Spleen (tissue), 11 donors: Measurements from ENCODE around the gene TEKT3. TPM values are rescaled to one million over a fixed set of nuclear protein-coding genes. Genes with fewer than 3 reads are reported as not detected.

ENCODE experiments used
- DNase-seq: peaks from one replicate; pipeline ENCODE4 v3.0.0-alpha.2; 2020
- H3K27ac ChIP-seq, 8 donors: fragments of 200-600 bp; sonication (generic) in 7 of 8; 1 replicate in 4 of 8; 2 replicates in 4 of 8; pipeline versions ENCODE4 v1.5.0 to v1.8.0; 2016 to 2021; ENCODE audit warnings: inconsistent platforms in 4 of 8, mild to moderate bottlenecking in 4 of 8, moderate library complexity in 1 of 8
- H3K27me3 ChIP-seq, 7 donors: fragments of 200-600 bp; sonication (generic) in 6 of 7; replicated peaks in 1 of 7; 1 replicate in 4 of 7; 2 replicates in 3 of 7; pipeline versions ENCODE4 v1.5.0 to v1.8.0; 2016 to 2021; ENCODE audit warnings: inconsistent platforms in 3 of 7, mild to moderate bottlenecking in 1 of 7
- H3K36me3 ChIP-seq, 6 donors: fragments of 200-600 bp; sonication (generic) in 5 of 6; 1 replicate in 4 of 6; 2 replicates in 2 of 6; pipeline versions ENCODE4 v1.5.0 to v1.8.0; 2016 to 2021; ENCODE audit warnings: inconsistent platforms in 2 of 6
- H3K4me1 ChIP-seq, 6 donors: fragments of 200-600 bp; sonication (generic) in 5 of 6; 1 replicate in 3 of 6; 2 replicates in 3 of 6; pipeline versions ENCODE4 v1.5.0 to v1.8.0; 2016 to 2021; ENCODE audit warnings: inconsistent platforms in 3 of 6
- H3K4me3 ChIP-seq, 8 donors: fragments of 200-600 bp; sonication (generic) in 7 of 8; 1 replicate in 4 of 8; 2 replicates in 4 of 8; pipeline versions ENCODE4 v1.5.0 to v1.8.0; 2016 to 2021; ENCODE audit warnings: inconsistent platforms in 4 of 8, mild to moderate bottlenecking in 4 of 8, moderate library complexity in 2 of 8
- H3K9me3 ChIP-seq, 8 donors: fragments of 200-600 bp; sonication (generic) in 7 of 8; 1 replicate in 4 of 8; 2 replicates in 4 of 8; pipeline versions ENCODE4 v1.5.0 to v1.8.0; 2016 to 2021; ENCODE audit warnings: inconsistent platforms in 4 of 8
- POLR2A ChIP-seq, 3 donors: fragments of 450-650 bp; IDR thresholded peaks; one replicate each; pipeline ENCODE4 v1.5.1; 2017; ENCODE audit warnings: antibody characterized with exemption in 3 of 3, mild to moderate bottlenecking in 1 of 3
- POLR2AphosphoS5 ChIP-seq, 3 donors: sonication (generic); formaldehyde crosslinking; IDR thresholded peaks; one replicate each; pipeline ENCODE4 v1.5.1; 2017; ENCODE audit warnings: antibody characterized with exemption in 3 of 3
- WGBS, 5 donors: extraction: QIAGEN DNeasy Blood & Tissue Kit in 3 of 5; methylation state at CpG; one replicate each; pipeline versions ENCODE4 v1.1.5 to v1.1.7; 2013 to 2018; 5-methylcytosine and 5-hydroxymethylcytosine counted together
- intact Hi-C: fragments of 100-400 bp; cut with DNase I; formaldehyde crosslinking; loops from one replicate; pipeline ENCODE4 v1.15.0; 2023; ENCODE audit warnings: low total_unique reads
- polyA plus RNA-seq, 3 donors: library from polyadenylated mRNA; stranded (reverse); fragments of 200-250 nt; gene quantifications; one replicate each; pipeline ENCODE4 v1.2.1, GENCODE V29; 2013
- total RNA-seq, 7 donors: library from RNA; depleted of rRNA in 3 of 7; stranded (reverse); fragments of >200 nt in 3 of 7; fragmentation: NEBNext Ultra II Directional in 4 of 7; extraction: Animal tissue kit (Norgen Biotek cat#: 25700) in 4 of 7; gene quantifications; one replicate each; pipeline versions ENCODE4 v1.1.0 to v1.2.1, GENCODE V29; 2016 to 2021
- TF ChIP-seq, protein P1 (sequence below), 11 experiments: fragments of 200-600 bp in 7 of 11; fragments of 450-650 bp in 4 of 11; sonication (generic) in 4 of 11; IDR thresholded peaks in 8 of 11; conservative IDR thresholded peaks in 3 of 11; 1 replicate in 7 of 11; 2 replicates in 4 of 11; pipeline versions ENCODE4 v1.4.0 to v1.8.0; 2016 to 2021; ENCODE audit warnings: antibody characterized with exemption in 11 of 11, inconsistent platforms in 4 of 11, mild to moderate bottlenecking in 1 of 11
- donor health status: healthy with polysubstance abuse.
- donor health status: DM: no; HTN: no; CAD: no; lungs with moderate emphysema.
- donor health status: DM: no; HTN: no; CAD: no.
- donor health status: Bipolar disorder and iron deficiency.
- donor health status: healthy.
- donor health status: DM: no; HTN: no; CAD: no.
- donor health status: DM: yes; HTN: yes; CAD: no.

TEKT3 gene
- total and polyA plus RNA-seq, 10 donors = 0.10 to 2.2 (median 0.47) TPM; not detected in 2

DNA sequence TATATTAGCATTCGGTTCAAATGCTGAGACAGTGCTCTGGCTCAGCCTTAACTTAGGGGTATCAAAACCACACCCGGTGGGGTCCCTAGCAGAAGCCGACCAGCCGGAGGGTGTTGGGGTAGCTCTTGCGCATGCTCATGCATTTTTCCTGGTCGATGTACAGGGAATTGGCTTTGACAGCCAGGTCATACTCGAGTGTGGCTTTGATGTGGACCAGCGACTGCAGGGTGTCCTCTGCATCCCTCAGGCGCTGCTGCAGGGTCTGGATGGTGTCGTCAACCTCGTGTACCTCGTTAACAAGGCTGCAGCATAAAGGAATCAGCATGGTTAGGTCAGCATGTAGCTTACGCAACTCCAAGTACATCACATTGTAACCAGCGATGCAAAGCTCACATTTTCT, 37.5 kb downstream of the TEKT3 start:
- no peak for TF ChIP-seq POLR2AphosphoS5 (IDR thresholded peaks at IDR 0.05)
- TF ChIP-seq POLR2A (IDR thresholded peaks at IDR 0.05) = no peak
- TF ChIP-seq, protein P1, sequence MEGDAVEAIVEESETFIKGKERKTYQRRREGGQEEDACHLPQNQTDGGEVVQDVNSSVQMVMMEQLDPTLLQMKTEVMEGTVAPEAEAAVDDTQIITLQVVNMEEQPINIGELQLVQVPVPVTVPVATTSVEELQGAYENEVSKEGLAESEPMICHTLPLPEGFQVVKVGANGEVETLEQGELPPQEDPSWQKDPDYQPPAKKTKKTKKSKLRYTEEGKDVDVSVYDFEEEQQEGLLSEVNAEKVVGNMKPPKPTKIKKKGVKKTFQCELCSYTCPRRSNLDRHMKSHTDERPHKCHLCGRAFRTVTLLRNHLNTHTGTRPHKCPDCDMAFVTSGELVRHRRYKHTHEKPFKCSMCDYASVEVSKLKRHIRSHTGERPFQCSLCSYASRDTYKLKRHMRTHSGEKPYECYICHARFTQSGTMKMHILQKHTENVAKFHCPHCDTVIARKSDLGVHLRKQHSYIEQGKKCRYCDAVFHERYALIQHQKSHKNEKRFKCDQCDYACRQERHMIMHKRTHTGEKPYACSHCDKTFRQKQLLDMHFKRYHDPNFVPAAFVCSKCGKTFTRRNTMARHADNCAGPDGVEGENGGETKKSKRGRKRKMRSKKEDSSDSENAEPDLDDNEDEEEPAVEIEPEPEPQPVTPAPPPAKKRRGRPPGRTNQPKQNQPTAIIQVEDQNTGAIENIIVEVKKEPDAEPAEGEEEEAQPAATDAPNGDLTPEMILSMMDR (IDR thresholded peaks at IDR 0.05 in 8 of 11, conservative IDR thresholded peaks at IDR 0.05 in 3 of 11) = no peak
- 80 to 91% (median 87%) methylated on average over 14 of the region's 14 CpGs for WGBS, 5 donors
- H3K4me1 ChIP-seq = no peaks in the 10 kb centered on the region

DNA sequence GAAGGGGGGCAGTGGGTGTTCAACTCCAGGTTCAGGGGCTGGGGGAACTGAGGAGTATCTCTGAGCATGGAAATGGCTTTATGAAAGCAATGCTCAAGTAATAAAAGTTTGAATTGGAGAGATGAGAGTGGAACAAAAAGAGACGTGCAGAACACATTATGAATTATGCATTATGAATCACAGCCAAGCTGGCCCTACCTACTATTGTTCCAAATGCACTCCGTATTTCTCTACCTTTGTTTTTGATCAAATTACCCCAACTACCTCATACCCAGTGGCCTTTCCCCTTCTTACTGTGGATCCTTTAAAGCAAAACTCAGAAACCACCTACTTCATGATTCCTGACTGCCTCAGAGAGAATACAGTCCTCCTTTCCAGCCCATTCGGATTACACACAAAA, 38.1 kb downstream of the TEKT3 start:
- Histone ChIP-seq H3K9me3 (no peaks in the 10 kb centered on the region), H3K27ac (no peak overlapping the region), H3K36me3 (no peaks in the 10 kb centered on the region), H3K4me3 (no peak overlapping the region), H3K4me1 (no peaks in the 10 kb centered on the region), H3K27me3 (peaks cover 0 to 13% (median 0%) of the 10 kb centered on the region in 7 donors)
- intact Hi-C loops = no loop called here
- DNase-seq = no peak
- TF ChIP-seq, protein P1 (IDR thresholded peaks at IDR 0.05 in 8 of 11, conservative IDR thresholded peaks at IDR 0.05 in 3 of 11) = no peak
- TF ChIP-seq POLR2A (IDR thresholded peaks at IDR 0.05) (no peak), POLR2AphosphoS5 (IDR thresholded peaks at IDR 0.05) (no peak)
- 26 to 75% (median 56%) methylated on average over 3 of the region's 3 CpGs for WGBS, 5 donors

More for the DNA sequence above, 37.5 kb downstream of the TEKT3 start:
- DNase-seq = no peak
- Histone ChIP-seq H3K4me3 (no peak overlapping the region), H3K36me3 (no peaks in the 10 kb centered on the region), H3K9me3 (no peaks in the 10 kb centered on the region), H3K27ac (no peak overlapping the region), H3K27me3 (peaks cover 0 to 13% (median 0%) of the 10 kb centered on the region in 7 donors)
- intact Hi-C loops = no loop called here

DNA sequence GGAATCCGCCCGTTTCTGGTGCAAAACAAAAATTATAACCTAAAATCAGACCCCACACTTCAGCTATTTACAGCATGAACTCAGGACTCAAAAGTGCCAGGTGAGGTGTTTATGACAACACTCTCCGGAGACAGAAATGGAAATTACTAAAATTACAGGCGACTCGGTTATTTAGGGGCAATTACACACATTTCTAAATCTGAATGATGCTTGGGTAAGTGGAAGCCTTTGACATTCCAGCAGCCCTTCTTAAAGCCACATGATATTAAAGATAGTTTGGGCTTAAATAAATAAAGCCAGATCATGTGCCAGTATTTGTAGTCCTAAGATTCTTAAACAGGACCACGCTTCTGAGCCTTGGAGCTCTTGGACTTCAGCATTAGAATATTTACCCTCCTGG, 39.6 kb downstream of the TEKT3 start:
- Histone ChIP-seq H3K27me3 (peaks cover 0 to 13% (median 0%) of the 10 kb centered on the region in 7 donors), H3K36me3 (no peaks in the 10 kb centered on the region), H3K9me3 (no peaks in the 10 kb centered on the region), H3K4me3 (no peak overlapping the region), H3K27ac (no peak overlapping the region), H3K4me1 (no peaks in the 10 kb centered on the region)
- TF ChIP-seq POLR2A (IDR thresholded peaks at IDR 0.05) (no peak), POLR2AphosphoS5 (IDR thresholded peaks at IDR 0.05) (no peak)
- TF ChIP-seq, protein P1 (IDR thresholded peaks at IDR 0.05 in 8 of 11, conservative IDR thresholded peaks at IDR 0.05 in 3 of 11) = no peak
- 87 to 96% (median 92%) methylated on average over 6 of the region's 6 CpGs for WGBS, 5 donors
- DNase-seq = no peak
- intact Hi-C loops = no loop called here

DNA sequence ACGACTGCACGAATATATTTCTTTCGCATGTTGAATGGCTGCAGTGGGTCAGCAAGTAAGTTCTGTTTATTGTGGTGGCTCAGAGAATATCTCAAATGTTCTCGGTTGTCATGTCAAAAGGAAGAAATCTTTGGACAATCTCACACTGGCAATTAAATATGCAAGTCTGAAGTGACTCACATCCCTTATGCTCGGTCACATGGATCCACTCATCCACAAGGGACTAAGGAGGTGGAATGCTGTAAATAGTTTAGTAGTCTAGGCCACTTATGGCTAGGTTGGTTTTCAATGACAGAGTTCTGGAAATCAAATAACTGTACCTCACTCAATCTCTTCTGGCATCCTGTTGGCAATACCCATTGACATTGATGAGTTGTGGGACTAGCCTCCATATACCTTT, 43.2 kb downstream of the TEKT3 start:
- Histone ChIP-seq H3K4me3 (no peak overlapping the region), H3K36me3 (no peaks in the 10 kb centered on the region), H3K9me3 (no peaks in the 10 kb centered on the region), H3K27ac (no peak overlapping the region), H3K27me3 (peaks cover 0 to 13% (median 0%) of the 10 kb centered on the region in 7 donors), H3K4me1 (no peaks in the 10 kb centered on the region)
- 72 to 87% (median 81%) methylated on average over 5 of the region's 5 CpGs for WGBS, 5 donors
- TF ChIP-seq POLR2AphosphoS5 (IDR thresholded peaks at IDR 0.05) (no peak), POLR2A (IDR thresholded peaks at IDR 0.05) (no peak)
- TF ChIP-seq, protein P1 (IDR thresholded peaks at IDR 0.05 in 8 of 11, conservative IDR thresholded peaks at IDR 0.05 in 3 of 11) = no peak
- intact Hi-C loops = no loop called here
- DNase-seq = no peak
